Cardiac fibroblast (primary cell): ENCODE results near the gene DDX49.
A peak's percentile ranks its signal among the peaks of the same experiment; 100 is the strongest.
"Not testable (repeated sequence)": the region's sequence is repeated elsewhere in the genome, so short reads cannot be mapped to it uniquely, and the experiment has no call there.

Experiments
- DNase-seq, 2 donors: peaks; one replicate each; pipeline versions ENCODE4 v3.0.0 to v3.0.0-alpha.2; 2010; ENCODE audit warnings: low read depth in 2 of 2
- H3K4me3 ChIP-seq, 2 donors: replicated peaks in 1 of 2; 1 replicate in 1 of 2; 2 replicates in 1 of 2; pipeline ENCODE4 v1.5.1; 2011; ENCODE audit warnings: low read depth in 2 of 2, low read length in 2 of 2, mild to moderate bottlenecking in 2 of 2, moderate library complexity in 1 of 2
- CTCF ChIP-seq: IDR thresholded peaks from one replicate; pipeline ENCODE4 v1.5.1; 2011; ENCODE audit warnings: low read depth, mild to moderate bottlenecking, low read length, inconsistent platforms

Gene DDX49

GRCh38 chr19:18913466-18913865 is 6.0 kb upstream of the DDX49 start:
- H3K4me3 ChIP-seq, result no peak overlapping the region
- TF ChIP-seq CTCF, result no peak
- no peak for DNase-seq

DNA sequence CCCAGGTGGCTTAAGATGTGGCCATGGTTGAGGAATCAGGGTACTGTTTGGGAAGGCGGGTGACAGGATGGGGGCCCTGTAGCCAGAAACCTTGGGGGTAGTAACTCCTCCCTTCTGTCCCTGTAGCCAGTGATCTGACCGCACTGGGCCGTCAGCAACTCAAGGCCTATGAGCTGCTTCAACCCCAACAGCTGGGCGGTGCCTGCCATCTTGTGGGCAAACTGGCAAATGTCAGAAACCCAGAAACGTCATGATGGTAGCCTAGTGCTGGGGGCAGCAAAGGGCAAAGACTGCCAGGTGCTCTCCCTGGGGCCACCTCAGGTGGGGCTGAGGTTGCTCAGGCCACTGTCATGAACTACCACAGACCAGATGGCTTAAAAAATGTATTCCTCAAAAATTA is 3.9 kb upstream of the DDX49 start:
- peak; percentile 44 to 56 for DNase-seq
- no peak overlapping the region for H3K4me3 ChIP-seq
- TF ChIP-seq CTCF, result no peak

- not testable (repeated sequence) for DNase-seq
- H3K4me3 ChIP-seq, result peak overlapping the region in 1 of 2 donors; percentile 21
Measured at GRCh38 chr19:18917593-18917992, 1.9 kb upstream of the DDX49 start.

DNA sequence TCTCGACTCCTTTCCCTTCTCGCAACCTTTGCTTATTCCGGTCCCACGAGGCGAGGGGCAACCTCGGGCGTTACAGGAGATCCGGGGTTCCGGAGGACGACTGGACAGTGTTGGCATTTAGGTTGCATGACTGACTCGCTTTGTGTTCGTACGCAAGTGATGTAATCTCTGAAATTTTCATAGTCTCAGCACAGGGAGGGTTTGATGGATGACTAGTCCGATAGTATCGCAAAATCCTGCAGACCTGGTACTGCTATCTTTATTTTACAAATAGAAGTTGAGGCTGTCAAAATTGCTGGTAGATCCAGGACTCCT is 342 bp downstream of the DDX49 start:
- peak overlapping the region; percentile 70 to 99 for H3K4me3 ChIP-seq
- no peak for TF ChIP-seq CTCF
- DNase-seq, result no peak

GRCh38 chr19:18920400-18920799 is 885 bp downstream of the DDX49 start:
- no peak for DNase-seq
- TF ChIP-seq CTCF, result no peak
- peak overlapping the region; percentile 70 to 99 for H3K4me3 ChIP-seq

DNA sequence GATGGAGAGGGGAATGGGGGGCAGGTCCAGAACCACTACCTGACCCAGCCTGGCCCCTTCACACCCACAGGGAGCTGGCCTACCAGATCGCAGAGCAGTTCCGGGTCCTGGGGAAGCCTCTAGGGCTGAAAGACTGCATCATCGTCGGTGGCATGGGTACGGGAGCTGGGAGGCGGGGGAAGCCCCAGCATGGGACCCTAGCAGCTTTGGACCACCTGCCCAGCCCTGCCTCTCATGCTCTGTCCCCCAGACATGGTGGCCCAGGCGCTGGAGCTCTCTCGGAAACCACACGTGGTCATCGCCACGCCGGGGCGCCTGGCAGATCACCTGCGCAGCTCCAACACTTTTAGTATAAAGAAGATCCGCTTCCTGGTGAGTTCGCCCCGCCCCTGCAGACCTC is 2.1 kb downstream of the DDX49 start:
- DNase-seq, result no peak
- TF ChIP-seq CTCF, result no peak
- no peak overlapping the region for H3K4me3 ChIP-seq

DNA sequence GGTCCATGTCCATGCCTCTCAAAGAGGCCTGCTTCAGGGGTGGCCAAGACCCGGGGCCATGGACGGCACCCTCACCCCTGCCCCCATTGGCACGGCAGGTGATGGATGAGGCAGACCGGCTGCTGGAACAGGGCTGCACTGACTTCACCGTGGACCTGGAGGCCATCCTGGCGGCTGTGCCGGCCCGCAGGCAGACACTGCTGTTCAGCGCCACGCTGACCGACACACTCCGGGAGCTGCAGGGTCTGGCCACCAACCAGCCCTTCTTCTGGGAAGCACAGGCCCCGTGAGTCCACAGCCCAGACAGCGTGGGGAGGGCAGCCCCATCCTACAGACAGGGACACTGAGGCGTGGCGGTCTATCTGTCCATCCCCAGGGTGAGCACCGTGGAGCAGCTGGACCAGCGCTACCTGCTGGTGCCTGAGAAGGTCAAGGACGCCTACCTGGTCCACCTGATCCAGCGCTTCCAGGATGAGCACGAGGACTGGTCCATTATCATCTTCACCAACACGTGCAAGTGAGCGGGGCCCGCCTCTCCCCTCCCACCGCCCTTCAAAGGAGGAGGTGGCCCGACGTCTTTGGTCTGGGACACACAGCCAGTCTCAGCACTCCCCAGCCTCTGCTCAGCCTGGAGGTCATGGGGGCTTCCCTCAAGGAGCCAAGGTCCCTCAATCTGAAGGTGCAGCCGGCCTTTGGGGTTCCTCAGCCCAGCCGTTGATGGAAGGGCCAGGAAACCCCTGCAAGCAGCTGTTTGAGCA is 2.9 kb downstream of the DDX49 start:
- TF ChIP-seq CTCF, result no peak
- DNase-seq, result no peak
- H3K4me3 ChIP-seq, result no peak overlapping the region
